Activated T-helper 2 cell treated with anti-CD3 and anti-CD28 coated beads, Interferon-gamma antibody, Interleukin-2, Interleukin-4, amounts not matched to agents 10 μg/mL and 5 μg/mL and 100 μg/mL, durations not matched to agents 14 hours and 24 hours and 36 hours (primary cell): Measurements from ENCODE around the gene CAMKK2. TPM values are rescaled to one million over a fixed set of nuclear protein-coding genes. Genes with fewer than 3 reads are reported as not detected.
A peak's percentile ranks its signal among the peaks of the same experiment; 100 is the strongest.

Experiments
- DNase-seq: peaks from one replicate; pipeline ENCODE4 v3.0.0; 2021; ENCODE audit warnings: low spot score
- H3K27ac Mint-ChIP-seq: one replicate; pipeline ENCODE4 v1.8.0; 2021; ENCODE audit warnings: mixed read lengths
- H3K27me3 Mint-ChIP-seq: one replicate; pipeline ENCODE4 v1.8.0; 2021; ENCODE audit warnings: low read depth, mixed read lengths
- H3K36me3 Mint-ChIP-seq: one replicate; pipeline ENCODE4 v1.8.0; 2021; ENCODE audit warnings: low read depth, mixed read lengths
- H3K4me1 Mint-ChIP-seq: one replicate; pipeline ENCODE4 v1.8.0; 2021; ENCODE audit warnings: low read depth, mixed read lengths
- H3K4me3 Mint-ChIP-seq: one replicate; pipeline ENCODE4 v1.8.0; 2021; ENCODE audit warnings: low read depth, mild to moderate bottlenecking, moderate library complexity, mixed read lengths
- H3K9me3 Mint-ChIP-seq: one replicate; pipeline ENCODE4 v1.8.0; 2021; ENCODE audit warnings: mixed read lengths
- intact Hi-C: fragments of 100-400 bp; cut with micrococcal nuclease; formaldehyde crosslinking; loops from one replicate; pipeline ENCODE4 v1.15.1; 2023
- total RNA-seq: library from RNA; stranded (reverse); gene quantifications from 2 replicates; pipeline ENCODE4 v1.2.3, GENCODE V29; 2022

CAMKK2 gene
- total RNA-seq, result 33.3 and 35.2 TPM in 2 replicates

GRCh38 chr12:121296618-121297434 is at the start of gene CAMKK2:
Gene CAMKK2 (minus strand): TSS chr12:121296709. CDS start chr12:121274526, 22,183 bp downstream.
- Mint-ChIP-seq H3K27ac (peak within 1 kb of the TSS; percentile 86), H3K4me1 (peaks cover 28% of the 10 kb centered on the region), H3K27me3 (peaks cover 4% of the 10 kb centered on the region), H3K9me3 (no peaks in the 10 kb centered on the region), H3K4me3 (peak within 1 kb of the TSS; percentile 91), H3K36me3 (peaks cover 15% of the 10 kb centered on the region)
- DNase-seq, result peak; percentile 89
- intact Hi-C loops, result no loop called here

DNA sequence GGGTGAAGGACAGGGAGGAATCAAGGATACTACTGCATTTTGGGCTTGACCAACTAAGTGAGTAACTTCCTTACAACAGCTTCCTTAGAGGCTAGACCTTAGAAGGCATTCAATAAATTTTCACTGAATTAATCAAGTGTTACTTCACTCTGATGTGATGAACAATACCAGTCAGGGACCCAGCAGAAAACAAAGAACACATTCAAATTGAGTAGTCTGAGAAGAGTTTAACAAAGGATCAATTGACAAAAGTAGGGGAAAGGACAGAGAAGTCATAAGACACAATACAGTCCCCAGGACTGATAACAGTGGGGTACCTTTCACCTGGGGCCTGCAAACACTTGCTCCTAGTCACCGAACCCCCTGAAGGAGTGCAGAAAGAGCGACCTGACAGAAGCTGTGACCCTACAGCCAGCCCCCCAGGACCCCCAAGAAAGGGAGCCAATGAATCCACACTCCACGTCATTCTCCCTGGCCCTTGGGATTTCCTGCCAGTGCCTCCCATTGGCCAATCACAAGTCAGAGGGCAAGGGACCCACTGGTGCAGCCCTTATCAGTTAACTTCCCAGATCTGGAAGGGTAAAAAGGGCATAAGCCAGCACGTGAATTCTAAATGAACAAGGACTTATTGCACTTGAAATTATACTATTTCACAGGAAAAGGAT is 48.8 kb upstream of the CAMKK2 start:
- H3K27ac Mint-ChIP-seq, result peak overlapping the region; percentile 4
- H3K36me3 Mint-ChIP-seq, result peaks cover 71% of the 10 kb centered on the region
- H3K27me3 Mint-ChIP-seq, result no peaks in the 10 kb centered on the region
- H3K9me3 Mint-ChIP-seq, result no peaks in the 10 kb centered on the region
- intact Hi-C loops, result no loop called here
- DNase-seq, result no peak
- H3K4me1 Mint-ChIP-seq, result peaks cover 20% of the 10 kb centered on the region
- H3K4me3 Mint-ChIP-seq, result no peak overlapping the region

DNA sequence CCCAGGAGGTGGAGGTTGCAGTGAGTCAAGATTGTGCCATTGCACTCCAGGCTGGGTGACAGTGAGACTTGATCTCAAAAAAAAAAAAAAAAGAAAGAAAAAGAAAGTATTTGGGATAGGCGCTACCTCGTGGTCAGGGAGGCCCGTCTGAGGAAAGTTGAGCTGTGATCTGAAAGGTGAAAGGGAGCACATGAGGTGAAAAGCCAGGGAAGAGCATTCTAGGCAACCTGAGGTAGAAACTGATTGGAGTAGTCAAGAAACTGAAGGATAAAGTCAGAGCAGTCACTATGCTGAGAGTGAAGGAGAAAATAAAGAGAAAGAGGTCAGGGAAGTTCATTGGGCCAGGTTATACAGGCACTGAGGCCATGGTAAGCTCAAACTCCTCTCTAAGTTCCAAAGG is 48.0 kb upstream of the CAMKK2 start:
- Mint-ChIP-seq H3K36me3 (peaks cover 77% of the 10 kb centered on the region), H3K27ac (peak overlapping the region; percentile 4), H3K27me3 (no peaks in the 10 kb centered on the region), H3K9me3 (no peaks in the 10 kb centered on the region), H3K4me3 (no peak overlapping the region), H3K4me1 (peaks cover 20% of the 10 kb centered on the region)
- intact Hi-C loops, result no loop called here
- no peak for DNase-seq

DNA sequence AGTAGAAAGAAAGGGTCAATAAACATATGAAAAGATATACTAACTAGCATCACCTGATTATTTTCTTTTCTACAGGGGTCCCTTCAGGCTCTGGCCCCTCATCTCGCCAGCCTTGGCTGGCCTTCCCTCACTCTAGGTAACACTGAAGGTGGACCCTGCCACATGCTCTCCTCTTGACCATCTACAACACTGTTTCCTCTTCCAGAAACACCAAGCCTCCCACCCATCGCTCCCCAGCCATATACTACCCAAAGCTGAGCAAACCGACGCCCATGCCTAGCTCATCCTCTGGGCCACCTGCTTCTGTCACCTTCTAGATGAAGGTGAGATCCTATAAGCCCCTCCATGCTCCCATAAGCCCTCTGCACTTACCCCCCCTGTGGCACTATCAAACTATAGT is 40.9 kb upstream of the CAMKK2 start:
- no peaks in the 10 kb centered on the region for H3K27me3 Mint-ChIP-seq
- H3K4me1 Mint-ChIP-seq, result no peaks in the 10 kb centered on the region
- H3K4me3 Mint-ChIP-seq, result no peak overlapping the region
- no peaks in the 10 kb centered on the region for H3K9me3 Mint-ChIP-seq
- H3K36me3 Mint-ChIP-seq, result peaks cover 71% of the 10 kb centered on the region
- intact Hi-C loops, result no loop called here
- no peak for DNase-seq
- no peak overlapping the region for H3K27ac Mint-ChIP-seq

DNA sequence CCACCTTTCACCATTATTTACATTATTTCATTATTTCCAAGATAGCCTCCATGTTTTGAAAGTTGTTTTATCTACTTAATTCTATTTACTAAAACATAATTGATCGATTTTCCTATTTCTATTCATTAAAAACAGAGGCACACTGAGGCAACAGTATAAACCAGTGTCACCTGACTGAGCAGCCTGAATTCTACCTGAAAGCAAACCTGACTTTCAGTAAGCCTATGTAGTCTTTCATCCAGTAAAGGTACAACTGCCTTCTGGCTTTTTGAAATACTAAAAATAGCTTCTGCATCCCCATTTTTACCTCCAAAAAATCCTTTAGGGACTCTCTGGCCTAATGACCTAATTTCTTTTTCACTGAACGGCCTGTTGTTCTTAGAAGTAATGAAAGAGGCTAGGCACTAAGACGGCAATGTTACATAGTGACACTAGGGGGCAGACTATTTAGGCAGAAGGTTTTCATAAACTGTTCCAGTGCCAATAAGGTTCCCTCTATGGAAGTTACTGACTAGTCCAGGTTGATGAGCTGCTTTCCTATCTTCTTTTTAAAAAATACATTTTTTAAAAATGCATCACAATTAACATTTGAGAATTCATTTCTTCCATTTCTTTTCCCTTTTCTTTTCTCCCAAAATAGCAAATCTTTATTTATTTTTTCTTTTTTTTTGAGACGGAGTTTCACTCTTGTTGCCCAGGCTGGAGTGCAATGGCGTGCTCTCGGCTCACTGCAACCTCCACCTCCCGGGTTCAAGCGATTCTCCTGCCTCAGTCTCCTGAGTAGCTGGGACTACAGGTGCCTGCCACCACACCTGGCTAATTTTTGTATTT is 38.2 kb upstream of the CAMKK2 start:
- Mint-ChIP-seq H3K27ac (no peak overlapping the region), H3K36me3 (peaks cover 74% of the 10 kb centered on the region), H3K9me3 (no peaks in the 10 kb centered on the region), H3K4me1 (no peaks in the 10 kb centered on the region), H3K27me3 (no peaks in the 10 kb centered on the region), H3K4me3 (no peak overlapping the region)
- intact Hi-C loops, result loop anchor here (1.0 kb wide), 1 partner anchor 109 kb away; no protein-coding TSS in a partner anchor
- no peak for DNase-seq

DNA sequence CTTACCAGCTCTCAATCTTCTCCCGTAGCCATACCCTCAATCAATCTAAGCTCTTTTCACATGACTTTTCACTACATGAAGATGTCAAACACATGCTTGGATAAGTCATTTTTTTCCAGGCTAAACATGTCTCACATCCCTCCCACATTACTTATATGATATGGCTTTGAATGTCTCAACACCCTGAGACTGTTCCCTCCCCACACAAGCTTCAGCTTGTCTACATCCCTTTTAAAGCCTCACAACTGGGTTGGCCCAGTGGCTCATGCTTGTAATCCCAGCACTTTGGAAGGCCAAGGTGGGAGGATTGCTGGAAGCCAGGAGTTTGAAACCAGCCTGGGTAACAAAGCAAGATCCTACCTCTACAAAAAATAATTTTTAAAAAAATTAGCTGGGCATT is 37.2 kb upstream of the CAMKK2 start:
- intact Hi-C loops, result loop anchor here (1.0 kb wide), 1 partner anchor 110 kb away; no protein-coding TSS in a partner anchor
- peaks cover 77% of the 10 kb centered on the region for H3K36me3 Mint-ChIP-seq
- H3K4me1 Mint-ChIP-seq, result no peaks in the 10 kb centered on the region
- no peak for DNase-seq
- H3K4me3 Mint-ChIP-seq, result no peak overlapping the region
- no peaks in the 10 kb centered on the region for H3K9me3 Mint-ChIP-seq
- H3K27ac Mint-ChIP-seq, result no peak overlapping the region
- H3K27me3 Mint-ChIP-seq, result no peaks in the 10 kb centered on the region

DNA sequence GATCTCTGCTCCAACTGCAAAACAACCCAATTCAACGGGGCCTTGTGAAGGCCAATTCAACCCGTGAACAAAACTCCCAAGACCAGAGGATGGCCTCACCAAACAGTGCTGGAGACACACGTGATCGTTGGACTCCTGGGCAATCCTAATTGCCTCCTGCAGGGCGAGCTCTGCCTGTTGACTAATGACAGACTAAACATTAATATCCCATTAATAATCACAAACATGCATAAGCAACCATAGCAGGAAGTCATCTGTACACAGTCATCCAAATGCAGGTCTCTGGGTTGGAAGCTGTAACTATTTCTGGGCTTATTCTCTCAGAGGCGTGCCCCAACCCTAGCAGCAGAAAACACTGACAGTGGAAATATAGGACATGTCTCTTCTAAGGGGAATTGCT is 34.7 kb upstream of the CAMKK2 start:
- no peak for DNase-seq
- peaks cover 88% of the 10 kb centered on the region for H3K36me3 Mint-ChIP-seq
- no peaks in the 10 kb centered on the region for H3K9me3 Mint-ChIP-seq
- no peak overlapping the region for H3K4me3 Mint-ChIP-seq
- no peak overlapping the region for H3K27ac Mint-ChIP-seq
- no peaks in the 10 kb centered on the region for H3K4me1 Mint-ChIP-seq
- H3K27me3 Mint-ChIP-seq, result no peaks in the 10 kb centered on the region
- intact Hi-C loops, result no loop called here

GRCh38 chr12:121330692-121331091 is 34.2 kb upstream of the CAMKK2 start:
- Mint-ChIP-seq H3K4me3 (no peak overlapping the region), H3K9me3 (no peaks in the 10 kb centered on the region), H3K4me1 (no peaks in the 10 kb centered on the region), H3K27me3 (no peaks in the 10 kb centered on the region), H3K36me3 (peaks cover 92% of the 10 kb centered on the region), H3K27ac (no peak overlapping the region)
- intact Hi-C loops, result no loop called here
- no peak for DNase-seq

GRCh38 chr12:121330195-121330594 is 33.7 kb upstream of the CAMKK2 start:
- no peaks in the 10 kb centered on the region for H3K9me3 Mint-ChIP-seq
- H3K27me3 Mint-ChIP-seq, result no peaks in the 10 kb centered on the region
- H3K4me1 Mint-ChIP-seq, result no peaks in the 10 kb centered on the region
- H3K4me3 Mint-ChIP-seq, result no peak overlapping the region
- intact Hi-C loops, result no loop called here
- no peak for DNase-seq
- no peak overlapping the region for H3K27ac Mint-ChIP-seq
- peaks cover 89% of the 10 kb centered on the region for H3K36me3 Mint-ChIP-seq

GRCh38 chr12:121328620-121329019 is 32.1 kb upstream of the CAMKK2 start:
- no peak for DNase-seq
- Mint-ChIP-seq H3K4me3 (no peak overlapping the region), H3K27ac (no peak overlapping the region), H3K27me3 (no peaks in the 10 kb centered on the region), H3K9me3 (no peaks in the 10 kb centered on the region), H3K4me1 (no peaks in the 10 kb centered on the region), H3K36me3 (peaks cover 90% of the 10 kb centered on the region)
- intact Hi-C loops, result no loop called here

DNA sequence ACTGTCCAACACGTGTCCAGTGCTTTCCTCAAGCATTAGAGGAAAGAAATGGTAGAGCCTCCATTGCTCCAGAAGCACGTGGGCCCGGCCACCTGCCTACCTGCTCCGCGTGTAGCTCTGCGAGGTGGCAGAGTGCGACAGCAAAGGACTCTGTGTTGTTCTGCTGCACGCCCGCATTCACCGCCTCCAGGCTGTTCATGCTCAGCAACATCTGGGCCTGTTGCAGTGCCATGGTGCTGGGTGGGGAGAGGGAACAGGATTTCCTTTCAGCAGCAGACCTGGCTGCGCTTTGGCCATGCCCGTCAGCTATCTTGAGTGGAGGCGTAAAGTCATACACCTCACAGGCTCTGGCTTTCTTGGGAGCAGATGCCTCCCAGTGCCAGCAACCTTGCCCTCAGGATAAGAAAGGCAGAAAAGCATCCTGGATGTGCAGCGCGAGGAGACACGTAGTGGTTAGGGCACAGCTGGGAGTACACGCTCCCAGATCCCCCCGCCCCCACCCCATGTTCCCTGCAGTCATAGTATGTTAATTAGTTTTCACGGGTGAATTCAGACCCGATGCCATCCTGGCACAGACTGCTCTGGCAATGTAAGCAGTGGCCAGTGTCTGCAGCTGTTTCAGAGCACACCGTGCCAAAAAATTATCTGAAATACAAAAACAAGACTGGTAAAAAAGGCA is 30.6 kb upstream of the CAMKK2 start:
- Mint-ChIP-seq H3K4me1 (no peaks in the 10 kb centered on the region), H3K9me3 (no peaks in the 10 kb centered on the region), H3K4me3 (no peak overlapping the region), H3K36me3 (peaks cover 87% of the 10 kb centered on the region), H3K27ac (no peak overlapping the region), H3K27me3 (no peaks in the 10 kb centered on the region)
- intact Hi-C loops, result no loop called here
- no peak for DNase-seq

DNA sequence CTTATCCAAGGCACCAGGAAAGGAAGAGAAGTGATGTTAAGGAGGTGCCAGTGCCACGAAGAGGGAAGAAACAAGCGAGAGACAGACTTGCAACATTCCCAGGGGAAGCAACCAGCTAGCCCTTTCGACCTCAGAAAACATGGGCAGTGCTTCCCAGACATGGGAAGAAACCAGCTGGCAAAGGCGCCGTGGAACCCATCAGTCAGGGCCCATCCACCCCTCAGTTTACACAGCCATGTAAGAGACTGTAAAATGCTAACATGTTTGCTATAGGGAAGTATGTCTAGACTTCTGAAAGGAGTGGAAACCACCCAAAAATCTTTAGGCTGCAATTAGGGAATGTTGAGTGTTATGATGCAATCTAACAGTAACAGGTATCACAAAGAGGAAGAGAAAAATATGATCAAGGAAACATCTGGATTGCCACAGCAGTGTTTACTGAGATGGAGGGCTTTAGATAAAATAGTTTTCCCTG is 29.4 kb upstream of the CAMKK2 start:
- H3K4me1 Mint-ChIP-seq, result no peaks in the 10 kb centered on the region
- no peak overlapping the region for H3K4me3 Mint-ChIP-seq
- no peaks in the 10 kb centered on the region for H3K27me3 Mint-ChIP-seq
- peaks cover 83% of the 10 kb centered on the region for H3K36me3 Mint-ChIP-seq
- no peak for DNase-seq
- no peak overlapping the region for H3K27ac Mint-ChIP-seq
- intact Hi-C loops, result no loop called here
- no peaks in the 10 kb centered on the region for H3K9me3 Mint-ChIP-seq
